NCI-H2196 treated with DMSO at 0.1 percent for 48 hours (cell line): ENCODE results near the gene YIPF2.
"Not testable (repeated sequence)": the region's sequence is repeated elsewhere in the genome, so short reads cannot be mapped to it uniquely, and the experiment has no call there.

ENCODE experiments used
- DNase-seq: peaks from one replicate; lab custom pipeline; 2025; ENCODE audit not compliant: unreplicated experiment; lab: John Stamatoyannopoulos, UW

Gene YIPF2

GRCh38 chr19:10928563-10929401, at the start of gene YIPF2, which contains the start of gene TIMM29:
TSS of gene YIPF2 (minus strand) at chr19:10928639. CDS start at chr19:10928410, 229 bp downstream.
TSS of gene TIMM29 (plus strand) at chr19:10928811. CDS start at chr19:10928823, 12 bp downstream.
- DNase-seq, result peak; percentile 96

- no peak for DNase-seq
Observed at GRCh38 chr19:10977742-10978092, 49.3 kb upstream of the YIPF2 start.

- no peak for DNase-seq
Observed at GRCh38 chr19:10976131-10976892, 47.9 kb upstream of the YIPF2 start.

GRCh38 chr19:10975374-10976130, 47.1 kb upstream of the YIPF2 start:
- DNase-seq, result no peak

DNA sequence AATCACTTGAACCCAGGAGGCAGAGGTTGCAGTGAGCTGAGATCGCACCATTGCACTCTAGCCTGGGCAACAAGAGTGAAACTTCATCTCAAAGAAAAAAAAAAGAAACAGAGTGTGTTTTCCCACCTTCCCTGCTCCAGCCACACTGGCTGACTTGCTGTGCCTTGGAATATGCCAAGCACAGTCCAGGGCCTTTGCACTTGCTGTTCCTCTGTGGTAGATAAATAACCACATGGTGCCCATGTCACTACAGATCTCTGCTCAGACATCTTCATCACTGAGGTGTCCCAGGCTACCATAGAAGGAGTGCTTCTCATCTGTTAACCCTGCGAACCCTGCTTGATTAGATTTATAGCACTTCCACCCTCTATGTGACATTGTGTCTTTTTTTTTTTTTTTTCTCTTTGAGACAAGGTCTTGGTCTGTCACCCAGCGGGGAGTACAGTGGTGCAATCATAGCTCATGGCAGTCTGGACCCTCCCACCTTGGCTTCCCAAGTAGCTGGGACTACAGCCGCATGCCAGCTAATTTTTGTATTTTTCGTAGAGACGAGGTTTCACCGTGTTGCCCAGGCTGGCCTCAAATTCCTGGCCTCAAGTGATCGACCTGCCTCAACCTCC, 42.8 kb upstream of the YIPF2 start:
- DNase-seq, result no peak

DNA sequence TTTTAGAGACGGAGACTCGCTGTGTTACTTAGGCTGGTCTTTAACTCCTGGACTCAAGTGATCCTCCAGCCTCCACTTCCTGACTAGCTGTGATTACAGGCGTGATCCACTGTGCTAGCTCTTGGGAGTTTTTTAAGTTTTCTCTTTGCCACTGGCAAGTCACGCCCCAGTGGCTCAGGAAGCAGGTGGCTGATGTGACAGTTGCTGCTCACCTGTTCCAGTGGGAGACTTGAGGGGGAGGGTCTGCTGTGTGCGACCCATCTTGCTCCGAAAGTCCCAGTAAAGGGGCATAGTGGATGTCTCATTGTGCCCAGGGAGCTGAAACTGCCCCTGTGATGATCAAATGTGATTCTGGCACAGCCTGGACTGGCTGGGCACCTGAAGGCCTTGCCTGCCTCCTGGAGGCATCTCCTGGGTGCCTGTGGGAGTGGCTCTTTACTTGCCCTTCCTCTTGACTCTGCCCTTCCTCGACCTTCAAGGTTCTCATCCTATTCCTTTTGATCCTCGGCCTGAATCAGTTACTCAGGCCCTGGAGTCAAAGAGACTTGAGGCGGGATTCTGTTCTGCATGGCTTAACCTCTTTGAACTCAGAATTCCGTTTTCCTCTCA, 40.2 kb upstream of the YIPF2 start:
- no peak for DNase-seq

- DNase-seq, result no peak
Observed at GRCh38 chr19:10966809-10967208, 38.4 kb upstream of the YIPF2 start.

DNA sequence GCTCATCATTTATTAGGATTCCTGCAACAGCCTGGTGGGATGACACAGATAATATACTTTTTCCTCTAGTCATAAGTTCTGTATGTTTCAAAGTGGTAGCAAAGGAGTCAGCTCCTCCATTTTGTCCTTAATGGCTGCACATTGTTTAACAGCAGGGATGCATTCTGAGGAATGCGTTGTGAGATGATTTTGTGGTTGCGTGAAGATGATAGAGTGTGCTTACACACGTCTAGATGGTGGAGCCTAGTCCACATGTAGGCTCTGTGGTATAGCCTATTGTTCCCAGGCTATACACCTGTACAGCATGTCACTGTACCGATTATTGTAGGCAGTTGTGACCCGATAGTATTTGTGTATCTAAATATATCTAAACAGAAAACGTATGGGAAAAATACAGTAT, 37.0 kb upstream of the YIPF2 start:
- no peak for DNase-seq

DNA sequence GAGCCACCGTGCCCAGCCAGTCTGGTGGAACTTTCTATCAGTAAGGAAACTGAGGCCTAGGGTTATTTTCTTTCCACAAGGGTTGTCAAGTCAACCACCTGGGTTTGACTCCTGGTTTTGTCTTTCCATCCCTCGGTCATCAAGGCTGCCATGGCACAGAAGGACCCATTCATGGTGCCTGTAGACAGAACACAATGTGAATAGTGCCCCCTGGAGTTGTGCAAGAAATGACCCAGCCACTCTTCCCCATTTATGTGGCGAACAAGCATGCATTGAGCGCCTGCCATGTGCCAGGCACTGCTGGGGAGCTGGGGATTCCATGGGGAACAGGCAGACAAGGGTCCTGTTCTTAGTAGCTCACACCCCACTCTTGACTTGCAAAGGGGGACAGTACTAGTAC, 36.5 kb upstream of the YIPF2 start:
- DNase-seq, result no peak

DNA sequence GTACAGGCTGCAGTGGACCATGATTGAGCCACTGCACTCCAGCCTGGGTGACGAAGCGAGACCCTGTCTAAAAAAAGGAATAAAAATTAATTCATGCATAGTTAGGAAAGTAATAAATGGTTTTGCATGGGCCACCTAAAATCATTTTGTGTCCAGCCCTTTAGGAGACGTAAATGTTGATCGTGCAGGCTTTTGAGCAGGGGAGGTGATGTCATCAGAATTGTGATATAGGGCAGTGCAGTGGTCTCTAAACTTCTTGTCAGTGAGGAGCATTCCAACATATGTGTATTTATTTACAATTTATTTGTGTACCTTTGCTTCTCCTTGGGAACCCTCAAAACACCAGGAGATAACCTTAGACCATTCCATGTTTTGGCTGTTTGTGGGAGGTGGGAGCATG, 35.4 kb upstream of the YIPF2 start:
- DNase-seq, result no peak

- DNase-seq, result no peak
Observed at GRCh38 chr19:10962863-10963262, 34.4 kb upstream of the YIPF2 start.

- DNase-seq, result no peak
Observed at GRCh38 chr19:10961073-10961860, 32.8 kb upstream of the YIPF2 start.

- DNase-seq, result peak; percentile 96
Observed at GRCh38 chr19:10960314-10961072, 32.1 kb upstream of the YIPF2 start, which contains the start of gene SMARCA4. TSS of gene SMARCA4 (plus strand) at chr19:10961030. CDS start at chr19:10984152, 23,122 bp downstream.

- not testable (repeated sequence) for DNase-seq
Observed at GRCh38 chr19:10959277-10959968, 31.0 kb upstream of the YIPF2 start.

- no peak for DNase-seq
Observed at GRCh38 chr19:10952809-10953208, 24.4 kb upstream of the YIPF2 start.

DNA sequence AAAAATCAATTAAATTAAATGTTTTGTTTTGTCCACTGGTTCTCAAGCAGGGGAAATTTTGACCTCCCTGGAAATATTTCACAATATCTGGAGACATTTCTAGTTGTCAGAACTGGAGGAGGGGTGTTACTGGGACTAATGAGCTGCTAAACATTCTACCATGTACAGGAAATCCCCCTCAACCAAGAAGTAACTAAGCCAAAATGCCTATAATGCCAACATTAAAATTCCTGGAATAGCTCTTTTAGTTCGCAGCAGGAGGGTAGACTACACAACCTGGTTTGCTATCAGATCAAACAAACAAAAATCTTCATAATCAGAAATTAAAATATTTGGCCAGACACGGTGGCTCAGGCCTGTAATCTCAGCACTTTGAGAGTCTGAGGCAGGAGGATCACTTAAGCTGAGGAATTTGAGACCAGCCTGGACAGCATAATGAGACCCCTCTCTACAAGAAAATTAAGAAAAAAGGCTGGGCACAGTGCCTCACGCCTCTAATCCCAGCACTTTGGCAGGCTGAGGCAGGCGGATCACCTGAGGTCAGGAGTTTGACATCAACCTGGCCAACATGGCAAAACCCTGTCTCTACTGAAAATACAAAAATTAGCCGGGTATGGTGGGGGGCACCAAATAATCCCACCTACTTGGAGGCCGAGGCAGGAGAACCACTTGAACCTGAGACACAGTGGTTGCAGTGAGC, 18.7 kb upstream of the YIPF2 start:
- no peak for DNase-seq

DNA sequence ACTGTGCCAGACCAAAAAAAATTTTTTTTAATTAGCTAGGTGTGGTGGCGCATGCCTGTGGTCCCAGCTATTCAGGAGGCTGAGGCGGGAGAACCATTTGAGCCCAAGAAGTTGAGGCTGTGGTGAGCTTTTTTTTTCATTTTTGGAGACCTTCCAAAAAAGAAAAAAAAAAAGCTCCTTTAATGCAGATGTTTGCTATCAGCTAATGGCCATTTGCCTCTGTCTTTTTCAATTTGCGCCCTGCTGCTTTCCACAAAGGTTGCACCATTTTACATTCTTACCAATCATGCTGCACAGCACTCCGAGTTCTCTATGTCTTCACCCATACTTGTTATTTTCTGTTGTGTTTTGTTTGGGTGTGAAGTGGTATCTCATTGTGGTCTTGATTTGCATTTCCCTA, 16.8 kb upstream of the YIPF2 start:
- no peak for DNase-seq

DNA sequence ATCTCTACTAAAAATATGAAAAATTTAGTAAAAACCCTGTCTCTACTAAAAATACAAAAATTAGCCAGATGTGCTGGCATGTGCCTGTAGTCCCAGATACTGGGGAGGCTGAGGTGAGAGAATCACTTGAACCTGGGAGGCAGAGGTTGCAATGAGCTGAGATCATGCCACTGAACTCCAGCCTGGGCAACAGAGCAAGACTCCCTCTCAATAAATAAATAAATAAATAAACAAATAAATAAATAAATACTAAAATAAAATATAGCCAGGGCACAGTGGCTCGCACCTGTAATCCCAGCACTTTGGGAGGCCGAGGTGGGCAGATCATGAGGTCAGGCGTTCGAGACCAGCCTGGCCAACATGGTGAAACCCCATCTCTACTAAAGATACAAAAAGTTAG, 15.0 kb upstream of the YIPF2 start:
- DNase-seq, result not testable (repeated sequence)
